MM.1S (cell line): Measurements from ENCODE around the gene MBTD1.

Source experiments
- EZH2 ChIP-seq: fragments of 300-600 bp; sonication (generic); optimal IDR thresholded peaks from 2 replicates; pipeline ENCODE3; 2017; ENCODE audit warnings: low read depth, mild to moderate bottlenecking, antibody characterized with exemption, low read length, mixed read lengths
- EZH2phosphoT487 ChIP-seq: fragments of 300-600 bp; sonication (generic); IDR thresholded peaks from 2 replicates; pipeline ENCODE4 v1.6.1; 2018; ENCODE audit warnings: antibody characterized with exemption, low read length
- TF ChIP-seq, protein P1 (sequence below): fragments of 300-600 bp; sonication (generic); IDR thresholded peaks from 2 replicates; pipeline ENCODE4 v1.5.1; 2016; ENCODE audit warnings: antibody characterized with exemption, low read length, mixed read lengths

DNA sequence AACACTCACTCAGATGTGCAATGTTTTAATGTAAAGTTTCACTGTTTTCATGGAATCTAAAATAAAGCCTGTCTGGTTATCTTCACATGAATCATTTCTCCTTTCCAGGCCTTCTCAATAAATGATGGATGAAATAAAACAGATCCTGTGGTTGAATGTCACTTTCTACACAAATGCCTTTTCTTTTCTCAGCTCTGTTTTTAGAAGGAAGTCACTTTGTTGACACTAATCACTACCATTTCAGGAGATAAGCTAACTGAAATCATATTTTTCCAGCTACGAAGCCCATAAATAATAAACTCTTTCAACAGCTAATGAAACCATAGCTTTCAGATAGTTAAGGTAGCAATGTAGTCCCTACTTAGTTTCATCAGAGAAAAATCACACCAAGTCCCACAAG is 75.7 kb downstream of the MBTD1 start:
- TF ChIP-seq, protein P1, sequence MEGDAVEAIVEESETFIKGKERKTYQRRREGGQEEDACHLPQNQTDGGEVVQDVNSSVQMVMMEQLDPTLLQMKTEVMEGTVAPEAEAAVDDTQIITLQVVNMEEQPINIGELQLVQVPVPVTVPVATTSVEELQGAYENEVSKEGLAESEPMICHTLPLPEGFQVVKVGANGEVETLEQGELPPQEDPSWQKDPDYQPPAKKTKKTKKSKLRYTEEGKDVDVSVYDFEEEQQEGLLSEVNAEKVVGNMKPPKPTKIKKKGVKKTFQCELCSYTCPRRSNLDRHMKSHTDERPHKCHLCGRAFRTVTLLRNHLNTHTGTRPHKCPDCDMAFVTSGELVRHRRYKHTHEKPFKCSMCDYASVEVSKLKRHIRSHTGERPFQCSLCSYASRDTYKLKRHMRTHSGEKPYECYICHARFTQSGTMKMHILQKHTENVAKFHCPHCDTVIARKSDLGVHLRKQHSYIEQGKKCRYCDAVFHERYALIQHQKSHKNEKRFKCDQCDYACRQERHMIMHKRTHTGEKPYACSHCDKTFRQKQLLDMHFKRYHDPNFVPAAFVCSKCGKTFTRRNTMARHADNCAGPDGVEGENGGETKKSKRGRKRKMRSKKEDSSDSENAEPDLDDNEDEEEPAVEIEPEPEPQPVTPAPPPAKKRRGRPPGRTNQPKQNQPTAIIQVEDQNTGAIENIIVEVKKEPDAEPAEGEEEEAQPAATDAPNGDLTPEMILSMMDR: no peak
- TF ChIP-seq EZH2phosphoT487 (no peak), EZH2 (no peak)
